HCT116 (cell line): ENCODE measurements around the gene TOMM22. TPM values are rescaled to one million over a fixed set of nuclear protein-coding genes. Genes with fewer than 3 reads are reported as not detected.

Source experiments
- ATAC-seq: fragments of 200-7000 bp; cut with Tn5 transposase; 2 replicates; pipeline ENCODE4 v1.9.1; 2020; ENCODE audit warnings: mild to moderate bottlenecking, moderate library complexity
- BruUV-seq: library from RNA; stranded (reverse); fragments of 400-500 nt; replicated peaks from 2 replicates; lab custom pipeline; 2021; lab: Mats Ljungman, UMichigan
- CTCF ChIA-PET: fragments of 300-600 bp; sonication (Branson Sonifier 250); formaldehyde crosslinking; loops from one replicate; lab custom pipeline; 2021; ENCODE audit warnings: antibody characterized with exemption; lab: Charles Lee
- POLR2A ChIA-PET: fragments of 300-600, 350-600 bp; sonication (Branson Sonifier 250); formaldehyde crosslinking; loops from one replicate; lab custom pipeline; 2021; ENCODE audit warnings: antibody characterized with exemption; lab: Charles Lee
- RAD21 ChIA-PET, 2 experiments: fragments of 300-600 bp; sonication (Branson Sonifier 250); formaldehyde crosslinking; loops; one replicate each; lab custom pipeline; 2023; ENCODE audit warnings: low total read pairs in 2 of 2; ENCODE audit not compliant: uncharacterized antibody in 2 of 2, unreplicated experiment in 2 of 2, low non-redundant PET in 1 of 2; lab: Charles Lee
- DNase-seq: peaks from one replicate; pipeline ENCODE4 v3.0.0-alpha.2; 2010; ENCODE audit warnings: low read depth, low spot score
- H2AFZ ChIP-seq: fragments of 200-600 bp; shearing (Covaris generic), sonication (generic); 2 replicates; pipeline ENCODE4 v1.6.1; 2017; ENCODE audit warnings: low read depth, mixed run types, mixed read lengths, antibody characterized with exemption, low read length; ENCODE audit not compliant: poor library complexity, severe bottlenecking
- H3K27ac ChIP-seq: 2 replicates; pipeline ENCODE4 v1.5.1; 2012; ENCODE audit warnings: low read depth, low read length
- H3K27me3 ChIP-seq: fragments of 200-600 bp; sonication (generic); 2 replicates; pipeline ENCODE4 v1.6.1; 2016; ENCODE audit warnings: mixed run types, low read length, mixed read lengths; ENCODE audit not compliant: insufficient read depth
- H3K36me3 ChIP-seq, 2 experiments: fragments of 200-500 bp in 1 of 2; fragments of 200-600 bp in 1 of 2; sonication (Bioruptor generic) in 1 of 2; sonication (generic) in 1 of 2; 2 replicates each; pipeline versions ENCODE4 v1.5.1 to v1.6.1; 2014 to 2016; ENCODE audit warnings: low read length in 2 of 2, inconsistent platforms in 1 of 2, mixed read lengths in 1 of 2, mixed run types in 1 of 2; ENCODE audit not compliant: insufficient read depth in 2 of 2, control insufficient read depth in 1 of 2
- H3K4me1 ChIP-seq, 2 experiments: fragments of 200-600 bp in 1 of 2; sonication (generic) in 1 of 2; 2 replicates each; pipeline versions ENCODE4 v1.5.1 to v1.6.1; 2012 to 2017; ENCODE audit warnings: low read length in 2 of 2, inconsistent platforms in 1 of 2, mild to moderate bottlenecking in 1 of 2, mixed read lengths in 1 of 2, mixed run types in 1 of 2, moderate library complexity in 1 of 2; ENCODE audit not compliant: insufficient read depth in 2 of 2, control insufficient read depth in 1 of 2
- H3K4me2 ChIP-seq: fragments of 200-600 bp; sonication (generic); 2 replicates; pipeline ENCODE4 v1.6.1; 2017; ENCODE audit warnings: mixed run types, low read length, mixed read lengths
- H3K4me3 ChIP-seq, 2 experiments: fragments of 200-600 bp in 1 of 2; sonication (generic) in 1 of 2; replicated peaks in 1 of 2; 2 replicates each; pipeline ENCODE4 v1.5.1; 2011 to 2016; ENCODE audit warnings: low read length in 2 of 2, control low read depth in 1 of 2, low read depth in 1 of 2, mild to moderate bottlenecking in 1 of 2, mixed read lengths in 1 of 2, mixed run types in 1 of 2
- H3K79me2 ChIP-seq: fragments of 200-600 bp; sonication (generic); 2 replicates; pipeline ENCODE4 v1.6.1; 2017; ENCODE audit warnings: mild to moderate bottlenecking, mixed run types, low read length, moderate library complexity, mixed read lengths; ENCODE audit not compliant: insufficient read depth
- H3K9ac ChIP-seq: fragments of 200-600 bp; sonication (generic); 2 replicates; pipeline ENCODE4 v1.6.1; 2016; ENCODE audit warnings: low read length, mixed read lengths
- H3K9me2 ChIP-seq: fragments of 200-600 bp; sonication (generic), shearing (Covaris generic); 2 replicates; pipeline ENCODE4 v1.6.1; 2017; ENCODE audit warnings: mixed run types, mild to moderate bottlenecking, moderate library complexity; ENCODE audit not compliant: insufficient read depth
- H3K9me3 ChIP-seq, 2 experiments: fragments of 200-500 bp in 1 of 2; fragments of 200-600 bp in 1 of 2; sonication (Bioruptor generic) in 1 of 2; sonication (generic) in 1 of 2; 2 replicates each; pipeline ENCODE4 v1.6.1; 2014 to 2017; ENCODE audit warnings: low read length in 2 of 2, mixed read lengths in 2 of 2, inconsistent platforms in 1 of 2, low read depth in 1 of 2, mild to moderate bottlenecking in 1 of 2, mixed run types in 1 of 2, moderate library complexity in 1 of 2; ENCODE audit not compliant: control insufficient read depth in 1 of 2, insufficient read depth in 1 of 2
- H4K20me1 ChIP-seq: fragments of 200-600 bp; sonication (generic), shearing (Covaris generic); 2 replicates; pipeline ENCODE4 v1.6.1; 2017; ENCODE audit warnings: mixed run types, mild to moderate bottlenecking, moderate library complexity; ENCODE audit not compliant: insufficient read depth
- CBX3 ChIP-seq: IDR thresholded peaks from 2 replicates; pipeline ENCODE4 v1.6.1; 2012; ENCODE audit warnings: low read depth
- CEBPB ChIP-seq: IDR thresholded peaks from 2 replicates; pipeline ENCODE4 v1.6.1; 2012; ENCODE audit warnings: low read depth
- CTCF ChIP-seq, 3 experiments: fragments of 200-600 bp in 1 of 3; sonication (generic) in 1 of 3; IDR thresholded peaks in 2 of 3; conservative IDR thresholded peaks in 1 of 3; 2 replicates each; pipeline ENCODE4 v1.5.1; 2012 to 2017; ENCODE audit warnings: low read depth in 2 of 3, low read length in 2 of 3, antibody characterized with exemption in 1 of 3, borderline replicate concordance in 1 of 3, control low read depth in 1 of 3, mild to moderate bottlenecking in 1 of 3, mixed read lengths in 1 of 3, mixed run types in 1 of 3, moderate library complexity in 1 of 3; ENCODE audit not compliant: insufficient read depth in 1 of 3
- EGR1 ChIP-seq: IDR thresholded peaks from 2 replicates; pipeline ENCODE4 v1.6.1; 2012; ENCODE audit warnings: low read depth
- ELF1 ChIP-seq: IDR thresholded peaks from 2 replicates; pipeline ENCODE4 v1.6.1; 2012; ENCODE audit warnings: low read depth, borderline replicate concordance
- EZH2phosphoT487 ChIP-seq: fragments of 200-600 bp; IDR thresholded peaks from 2 replicates; pipeline ENCODE4 v1.6.1; 2018; ENCODE audit warnings: antibody characterized with exemption, borderline replicate concordance
- FOSL1 ChIP-seq: IDR thresholded peaks from 2 replicates; pipeline ENCODE4 v1.6.1; 2012; ENCODE audit warnings: low read depth
- JUND ChIP-seq: IDR thresholded peaks from 2 replicates; pipeline ENCODE4 v1.6.1; 2012
- POLR2A ChIP-seq: IDR thresholded peaks from 2 replicates; pipeline ENCODE4 v1.7.0; 2011; ENCODE audit warnings: borderline replicate concordance; ENCODE audit not compliant: insufficient read depth, insufficient read length; ENCODE audit errors: extremely low read depth
- RAD21 ChIP-seq: IDR thresholded peaks from 2 replicates; pipeline ENCODE4 v1.6.1; 2012; ENCODE audit warnings: low read depth, mild to moderate bottlenecking
- SIN3A ChIP-seq: IDR thresholded peaks from 2 replicates; pipeline ENCODE4 v1.6.1; 2012; ENCODE audit warnings: low read depth
- SP1 ChIP-seq: IDR thresholded peaks from 2 replicates; pipeline ENCODE4 v1.6.1; 2012; ENCODE audit warnings: low read depth
- SRF ChIP-seq: IDR thresholded peaks from 2 replicates; pipeline ENCODE4 v1.6.1; 2012; ENCODE audit warnings: low read depth
- TCF7L2 ChIP-seq: IDR thresholded peaks from 2 replicates; pipeline ENCODE4 v1.7.0; 2011; ENCODE audit warnings: borderline replicate concordance, inconsistent platforms; ENCODE audit not compliant: insufficient read depth, insufficient read length; ENCODE audit errors: extremely low read depth
- YY1 ChIP-seq: IDR thresholded peaks from 2 replicates; pipeline ENCODE4 v1.6.1; 2011; ENCODE audit warnings: low read length, low read depth, moderate library complexity, mild to moderate bottlenecking; ENCODE audit not compliant: insufficient replicate concordance; ENCODE audit errors: extremely low read depth
- ZFX ChIP-seq: fragments of 450-650 bp; IDR thresholded peaks from 2 replicates; pipeline ENCODE4 v1.6.1; 2017
- intact Hi-C: fragments of 100-400 bp; cut with micrococcal nuclease; formaldehyde crosslinking; loops from 2 replicates; pipeline ENCODE4 v1.10.0; 2022
- total RNA-seq: library from RNA; stranded (reverse); gene quantifications from one replicate; pipeline ENCODE4 v1.2.1, GENCODE V29; 2021; ENCODE audit not compliant: unreplicated experiment
- TF ChIP-seq, protein P1 (sequence below): IDR thresholded peaks from 2 replicates; pipeline ENCODE4 v1.6.1; 2012
- TF ChIP-seq, protein P2 (sequence below): IDR thresholded peaks from 2 replicates; pipeline ENCODE4 v1.6.1; 2012
- TF ChIP-seq, protein P3 (sequence below): IDR thresholded peaks from 2 replicates; pipeline ENCODE4 v1.6.1; 2012; ENCODE audit warnings: low read depth

The TOMM22 gene
- total RNA-seq, 1 experiment from 2014 or later = 136 TPM

- Histone ChIP-seq H3K9ac (no peak overlapping the region), H3K9me3 (no peaks in the 10 kb centered on the region), H3K27me3 (no peaks in the 10 kb centered on the region), H3K27ac (no peak overlapping the region)
- no peak for TF ChIP-seq SP1
- TF ChIP-seq EGR1 = no peak
- TF ChIP-seq TCF7L2 = no peak
- TF ChIP-seq, protein P1, sequence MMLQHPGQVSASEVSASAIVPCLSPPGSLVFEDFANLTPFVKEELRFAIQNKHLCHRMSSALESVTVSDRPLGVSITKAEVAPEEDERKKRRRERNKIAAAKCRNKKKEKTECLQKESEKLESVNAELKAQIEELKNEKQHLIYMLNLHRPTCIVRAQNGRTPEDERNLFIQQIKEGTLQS = no peak
- TF ChIP-seq YY1 = no peak
- TF ChIP-seq CTCF (IDR thresholded peaks at IDR 0.05 in 2 of 3, conservative IDR thresholded peaks at IDR 0.05 in 1 of 3; ENCODE audit: borderline replicate concordance in 1 of 3, insufficient read depth in 1 of 3, low read depth in 2 of 3, low read length in 2 of 3) = no peak
- TF ChIP-seq EZH2phosphoT487 = no peak
- TF ChIP-seq SIN3A = no peak
- TF ChIP-seq FOSL1 = no peak
- TF ChIP-seq CEBPB = no peak
- TF ChIP-seq RAD21 = no peak
- TF ChIP-seq CBX3 = no peak
- no peak for TF ChIP-seq ZFX
- TF ChIP-seq POLR2A = no peak
- TF ChIP-seq, protein P2, sequence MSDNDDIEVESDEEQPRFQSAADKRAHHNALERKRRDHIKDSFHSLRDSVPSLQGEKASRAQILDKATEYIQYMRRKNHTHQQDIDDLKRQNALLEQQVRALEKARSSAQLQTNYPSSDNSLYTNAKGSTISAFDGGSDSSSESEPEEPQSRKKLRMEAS = no peak
- no peak for TF ChIP-seq ELF1
- TF ChIP-seq, protein P3, sequence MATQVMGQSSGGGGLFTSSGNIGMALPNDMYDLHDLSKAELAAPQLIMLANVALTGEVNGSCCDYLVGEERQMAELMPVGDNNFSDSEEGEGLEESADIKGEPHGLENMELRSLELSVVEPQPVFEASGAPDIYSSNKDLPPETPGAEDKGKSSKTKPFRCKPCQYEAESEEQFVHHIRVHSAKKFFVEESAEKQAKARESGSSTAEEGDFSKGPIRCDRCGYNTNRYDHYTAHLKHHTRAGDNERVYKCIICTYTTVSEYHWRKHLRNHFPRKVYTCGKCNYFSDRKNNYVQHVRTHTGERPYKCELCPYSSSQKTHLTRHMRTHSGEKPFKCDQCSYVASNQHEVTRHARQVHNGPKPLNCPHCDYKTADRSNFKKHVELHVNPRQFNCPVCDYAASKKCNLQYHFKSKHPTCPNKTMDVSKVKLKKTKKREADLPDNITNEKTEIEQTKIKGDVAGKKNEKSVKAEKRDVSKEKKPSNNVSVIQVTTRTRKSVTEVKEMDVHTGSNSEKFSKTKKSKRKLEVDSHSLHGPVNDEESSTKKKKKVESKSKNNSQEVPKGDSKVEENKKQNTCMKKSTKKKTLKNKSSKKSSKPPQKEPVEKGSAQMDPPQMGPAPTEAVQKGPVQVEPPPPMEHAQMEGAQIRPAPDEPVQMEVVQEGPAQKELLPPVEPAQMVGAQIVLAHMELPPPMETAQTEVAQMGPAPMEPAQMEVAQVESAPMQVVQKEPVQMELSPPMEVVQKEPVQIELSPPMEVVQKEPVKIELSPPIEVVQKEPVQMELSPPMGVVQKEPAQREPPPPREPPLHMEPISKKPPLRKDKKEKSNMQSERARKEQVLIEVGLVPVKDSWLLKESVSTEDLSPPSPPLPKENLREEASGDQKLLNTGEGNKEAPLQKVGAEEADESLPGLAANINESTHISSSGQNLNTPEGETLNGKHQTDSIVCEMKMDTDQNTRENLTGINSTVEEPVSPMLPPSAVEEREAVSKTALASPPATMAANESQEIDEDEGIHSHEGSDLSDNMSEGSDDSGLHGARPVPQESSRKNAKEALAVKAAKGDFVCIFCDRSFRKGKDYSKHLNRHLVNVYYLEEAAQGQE = no peak
- no peak for TF ChIP-seq SRF
- TF ChIP-seq JUND = no peak
- TF ChIP-seq, all 23 proteins: peak for 0
- intact Hi-C loops = no loop called here
- Histone ChIP-seq H2AFZ (no peak overlapping the region), H4K20me1 (no peaks in the 10 kb centered on the region), H3K4me1 (no peaks in the 10 kb centered on the region), H3K79me2 (no peaks in the 10 kb centered on the region), H3K36me3 (peaks cover 49 to 50% of the 10 kb centered on the region in 2 experiments; a peak in 3 of 4 replicates), H3K4me2 (no peak overlapping the region), H3K9me2 (no peaks in the 10 kb centered on the region), H3K4me3 (no peak overlapping the region)
- ChIA-PET POLR2A (no interaction called here), RAD21 (no interaction called here), CTCF (no interaction called here)
- ATAC-seq (no peak), DNase-seq (no peak)
- no TSS peak for BruUV-seq
Observed at GRCh38 chr22:38728871-38729796, 47.4 kb downstream of the TOMM22 start.
